ENCODE results near the gene TCF4.

The TCF4 gene

DNA sequence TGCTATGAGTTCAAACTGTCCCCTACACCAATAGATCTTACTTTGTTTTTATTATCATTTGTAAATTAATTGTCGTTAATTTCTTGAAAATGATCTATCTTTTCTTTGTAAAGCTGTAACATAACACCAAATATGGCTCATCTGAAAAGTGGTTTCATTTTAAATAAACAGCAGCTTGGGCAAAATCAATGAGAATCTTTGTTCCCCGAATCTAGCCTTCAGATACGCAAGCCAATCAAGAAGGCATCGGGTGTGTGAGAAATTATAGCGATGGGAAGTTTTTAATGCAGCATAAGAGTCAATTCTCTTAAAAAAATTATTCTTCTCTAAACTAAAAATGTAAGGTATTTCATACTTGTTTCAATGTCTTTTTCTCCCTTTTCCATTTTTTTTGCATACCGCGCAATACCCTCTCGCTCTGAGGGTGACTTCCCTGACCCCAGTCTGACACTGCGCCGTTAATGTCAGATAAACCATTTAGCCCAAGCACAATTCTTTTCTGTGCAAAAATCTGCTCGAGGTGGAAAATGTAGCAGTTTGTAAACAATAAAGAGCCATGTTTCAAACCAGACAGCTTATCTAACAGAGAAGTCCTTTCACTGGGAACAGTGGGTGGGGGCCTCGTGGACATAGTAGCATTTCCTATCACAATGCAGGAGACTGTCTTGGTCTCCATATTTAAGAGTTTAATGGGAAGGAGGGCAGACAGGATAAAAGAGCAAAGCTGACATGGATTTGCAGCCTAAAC is 129.4 kb downstream of the TCF4 start:
- CTCF ChIA-PET: interaction anchor here (1.2 to 1.3 kb wide), 3 partner anchors 8 to 43 kb away, joined by 3 to 4 read pairs (median 4); no protein-coding TSS in a partner anchor
- POLR2A ChIA-PET: no interaction called here
- DNase-seq (ENCODE audit: low read depth, low spot score): no peak
- TF ChIP-seq, protein P1, sequence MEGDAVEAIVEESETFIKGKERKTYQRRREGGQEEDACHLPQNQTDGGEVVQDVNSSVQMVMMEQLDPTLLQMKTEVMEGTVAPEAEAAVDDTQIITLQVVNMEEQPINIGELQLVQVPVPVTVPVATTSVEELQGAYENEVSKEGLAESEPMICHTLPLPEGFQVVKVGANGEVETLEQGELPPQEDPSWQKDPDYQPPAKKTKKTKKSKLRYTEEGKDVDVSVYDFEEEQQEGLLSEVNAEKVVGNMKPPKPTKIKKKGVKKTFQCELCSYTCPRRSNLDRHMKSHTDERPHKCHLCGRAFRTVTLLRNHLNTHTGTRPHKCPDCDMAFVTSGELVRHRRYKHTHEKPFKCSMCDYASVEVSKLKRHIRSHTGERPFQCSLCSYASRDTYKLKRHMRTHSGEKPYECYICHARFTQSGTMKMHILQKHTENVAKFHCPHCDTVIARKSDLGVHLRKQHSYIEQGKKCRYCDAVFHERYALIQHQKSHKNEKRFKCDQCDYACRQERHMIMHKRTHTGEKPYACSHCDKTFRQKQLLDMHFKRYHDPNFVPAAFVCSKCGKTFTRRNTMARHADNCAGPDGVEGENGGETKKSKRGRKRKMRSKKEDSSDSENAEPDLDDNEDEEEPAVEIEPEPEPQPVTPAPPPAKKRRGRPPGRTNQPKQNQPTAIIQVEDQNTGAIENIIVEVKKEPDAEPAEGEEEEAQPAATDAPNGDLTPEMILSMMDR (IDR thresholded peaks at IDR 0.05; ENCODE audit: insufficient read depth, low read length, missing control alignments): no peak
- no peak overlapping the region for H3K4me3 ChIP-seq (ENCODE audit: low read depth, low read length)

GRCh38 chr18:55457028-55457427 is 131.0 kb downstream of the TCF4 start:
- CTCF ChIA-PET: interaction anchor here (1.2 kb wide), 1 partner anchor 9 kb away, joined by 3 read pairs; no protein-coding TSS in a partner anchor
- POLR2A ChIA-PET: no interaction called here
- TF ChIP-seq, protein P1 (IDR thresholded peaks at IDR 0.05; ENCODE audit: insufficient read depth, low read length, missing control alignments): no peak
- no peak overlapping the region for H3K4me3 ChIP-seq (ENCODE audit: low read depth, low read length)
- no peak for DNase-seq (ENCODE audit: low read depth, low spot score)

- no peak for DNase-seq (ENCODE audit: low read depth, low spot score)
- CTCF ChIA-PET: no interaction called here
- POLR2A ChIA-PET: no interaction called here
- TF ChIP-seq, protein P1 (IDR thresholded peaks at IDR 0.05; ENCODE audit: insufficient read depth, low read length, missing control alignments): no peak
- no peak overlapping the region for H3K4me3 ChIP-seq (ENCODE audit: low read depth, low read length)
Observed at GRCh38 chr18:55455938-55456337, 132.1 kb downstream of the TCF4 start.

DNA sequence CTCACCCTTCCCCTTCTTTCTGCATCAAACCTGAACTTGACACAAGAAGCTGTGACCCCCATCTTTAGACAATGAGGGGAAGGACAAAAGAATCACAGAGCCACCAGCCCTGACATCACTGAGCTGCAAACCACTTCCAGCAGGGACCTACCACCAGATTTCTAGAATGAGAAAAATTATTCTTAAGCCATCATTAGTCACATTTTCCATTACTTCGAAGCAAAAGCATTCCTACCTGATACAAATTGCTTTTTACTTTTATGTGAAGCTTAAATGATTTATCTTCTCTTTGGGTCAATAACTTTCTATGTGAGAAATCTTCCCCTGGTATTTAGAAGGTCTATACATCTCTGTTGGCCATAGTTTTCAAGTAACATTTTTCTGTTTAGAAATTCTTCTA is 134.8 kb downstream of the TCF4 start:
- no peak for DNase-seq (ENCODE audit: low read depth, low spot score)
- ChIA-PET POLR2A (no interaction called here), CTCF (interaction anchor here (1.0 to 1.7 kb wide), 2 partner anchors 10 to 12 kb away, joined by 3 to 4 read pairs; no protein-coding TSS in a partner anchor)
- TF ChIP-seq, protein P1 (IDR thresholded peaks at IDR 0.05; ENCODE audit: insufficient read depth, low read length, missing control alignments): no peak
- no peak overlapping the region for H3K4me3 ChIP-seq (ENCODE audit: low read depth, low read length)

DNA sequence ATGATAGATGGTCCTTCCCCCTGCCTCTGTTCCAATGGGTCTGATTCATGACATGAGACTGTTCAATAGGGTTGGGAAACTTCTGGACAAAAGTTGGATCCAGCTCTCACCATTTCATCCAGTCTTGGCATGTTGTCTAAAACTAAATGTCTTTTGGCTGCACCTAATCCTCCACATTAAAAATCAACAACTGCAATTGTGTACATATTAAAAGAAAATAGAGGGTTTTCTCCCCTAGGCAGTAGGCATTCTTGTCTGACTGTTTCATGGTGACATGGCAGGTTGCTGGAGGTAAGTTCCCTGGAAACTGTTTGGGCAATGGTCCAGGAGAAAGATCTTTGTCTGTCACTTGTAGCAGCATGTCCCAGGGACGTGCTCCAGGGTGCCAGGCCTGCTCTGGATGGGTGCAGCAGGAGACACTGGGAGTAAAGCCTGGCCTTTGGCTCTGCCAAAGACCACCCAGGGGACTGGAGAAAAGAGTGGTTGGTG is 135.8 kb downstream of the TCF4 start:
- TF ChIP-seq, protein P1 (IDR thresholded peaks at IDR 0.05; ENCODE audit: insufficient read depth, low read length, missing control alignments): no peak
- H3K4me3 ChIP-seq (ENCODE audit: low read depth, low read length): no peak overlapping the region
- ChIA-PET POLR2A (no interaction called here), CTCF (no interaction called here)
- no peak for DNase-seq (ENCODE audit: low read depth, low spot score)

GRCh38 chr18:55449412-55450140 is 138.4 kb downstream of the TCF4 start:
- no peak for DNase-seq (ENCODE audit: low read depth, low spot score)
- ChIA-PET POLR2A (interaction anchor here (1.1 kb wide), 1 partner anchor 137 kb away, joined by 4 read pairs; no protein-coding TSS in a partner anchor), CTCF (interaction anchor here (0.8 to 1.6 kb wide), 3 partner anchors 10 to 215 kb away, joined by 3 to 4 read pairs (median 4); no protein-coding TSS in a partner anchor)
- no peak overlapping the region for H3K4me3 ChIP-seq (ENCODE audit: low read depth, low read length)
- TF ChIP-seq, protein P1 (IDR thresholded peaks at IDR 0.05; ENCODE audit: insufficient read depth, low read length, missing control alignments): no peak
